Stimulated activated CD4-positive, alpha-beta T cell treated with anti-CD3 and anti-CD28 coated beads, Interleukin-15, amount 100 ng/mL, for 24 hours (primary cell): ENCODE measurements around the gene ADNP.
"Not testable (repeated sequence)": the region's sequence is repeated elsewhere in the genome, so short reads cannot be mapped to it uniquely, and the experiment has no call there.

Source experiments
- DNase-seq: peaks from one replicate; pipeline ENCODE4 v3.0.0-alpha.2; 2020

Gene ADNP

GRCh38 chr20:50931306-50932015, at the start of gene ADNP:
TSS of gene ADNP (minus strand) at chr20:50931437. CDS start at chr20:50903996, 27,441 bp downstream.
- DNase-seq, result peak; percentile 88

GRCh38 chr20:50980071-50980681, 48.9 kb upstream of the ADNP start:
- peak; percentile 63 for DNase-seq

- DNase-seq, result not testable (repeated sequence)
These were observed 47.3 kb upstream of the ADNP start for GRCh38 chr20:50978533-50978932.

- DNase-seq, result no peak
These were observed 46.1 kb upstream of the ADNP start for GRCh38 chr20:50977066-50978021.

GRCh38 chr20:50975701-50976330, 44.6 kb upstream of the ADNP start:
- no peak for DNase-seq

- no peak for DNase-seq
These were observed 38.7 kb upstream of the ADNP start for GRCh38 chr20:50969912-50970311.

GRCh38 chr20:50969435-50969834, 38.2 kb upstream of the ADNP start:
- DNase-seq, result no peak

- no peak for DNase-seq
These were observed 37.1 kb upstream of the ADNP start for GRCh38 chr20:50968289-50968688.

GRCh38 chr20:50967586-50967985, 36.3 kb upstream of the ADNP start:
- no peak for DNase-seq

GRCh38 chr20:50959543-50960126, 28.4 kb upstream of the ADNP start:
- DNase-seq, result no peak

GRCh38 chr20:50958615-50959542, 27.6 kb upstream of the ADNP start, which contains the start of gene MOCS3:
TSS of gene MOCS3 (plus strand) at chr20:50958818. CDS start at chr20:50958843, 25 bp downstream.
- peak; percentile 81 for DNase-seq

GRCh38 chr20:50957798-50958614, 26.8 kb upstream of the ADNP start, which contains the start of gene DPM1:
TSS of gene DPM1 (minus strand) at chr20:50958532. CDS start at chr20:50958523, 9 bp downstream.
- peak; percentile 91 for DNase-seq

- no peak for DNase-seq
These were observed 26.0 kb upstream of the ADNP start for GRCh38 chr20:50957276-50957675.

- no peak for DNase-seq
These were observed 22.6 kb upstream of the ADNP start for GRCh38 chr20:50953821-50954220.

GRCh38 chr20:50953196-50953595, 22.0 kb upstream of the ADNP start:
- DNase-seq, result no peak

- DNase-seq, result no peak
These were observed 17.0 kb upstream of the ADNP start for GRCh38 chr20:50948132-50948785.

GRCh38 chr20:50943069-50943468, 11.8 kb upstream of the ADNP start:
- no peak for DNase-seq

GRCh38 chr20:50933589-50933988, 2.4 kb upstream of the ADNP start:
- no peak for DNase-seq

- DNase-seq, result no peak
These were observed 1.5 kb upstream of the ADNP start for GRCh38 chr20:50932691-50933280.
